HEK293T (cell line): ENCODE results near the gene ZNF764.

Experiments used
- ELF4 ChIP-seq: fragments of 450-650 bp; IDR thresholded peaks from 2 replicates; pipeline ENCODE4 v1.6.1; 2017; ENCODE audit warnings: antibody characterized with exemption
- FOXA1 ChIP-seq: fragments of 450-650 bp; IDR thresholded peaks from 2 replicates; pipeline ENCODE4 v1.6.1; 2016; ENCODE audit warnings: mild to moderate bottlenecking
- FOXM1 ChIP-seq: fragments of 450-650 bp; IDR thresholded peaks from 2 replicates; pipeline ENCODE4 v1.6.1; 2017; ENCODE audit warnings: mild to moderate bottlenecking, borderline replicate concordance
- NFRKB ChIP-seq: fragments of 450-650 bp; IDR thresholded peaks from 2 replicates; pipeline ENCODE4 v1.6.1; 2016; ENCODE audit warnings: mild to moderate bottlenecking, moderate library complexity
- SP1 ChIP-seq: fragments of 450-650 bp; IDR thresholded peaks from 2 replicates; pipeline ENCODE4 v1.6.1; 2017
- ZNF384 ChIP-seq: fragments of 450-650 bp; IDR thresholded peaks from 2 replicates; pipeline ENCODE4 v1.6.1; 2016

GRCh38 chr16:30558789-30559377, 709 bp upstream of the ZNF764 start:
- TF ChIP-seq SP1 (no peak), NFRKB (no peak), FOXM1 (no peak), FOXA1 (no peak), ELF4 (no peak), ZNF384 (no peak)
